Germinal center (tissue), 1 donor: ENCODE data around the gene USP13.
A peak's percentile ranks its signal among the peaks of the same experiment; 100 is the strongest.

Experiments
- DNase-seq: peaks from one replicate; pipeline ENCODE4 v3.0.0; 2012; ENCODE audit warnings: mixed read lengths, low spot score

Gene USP13

DNA sequence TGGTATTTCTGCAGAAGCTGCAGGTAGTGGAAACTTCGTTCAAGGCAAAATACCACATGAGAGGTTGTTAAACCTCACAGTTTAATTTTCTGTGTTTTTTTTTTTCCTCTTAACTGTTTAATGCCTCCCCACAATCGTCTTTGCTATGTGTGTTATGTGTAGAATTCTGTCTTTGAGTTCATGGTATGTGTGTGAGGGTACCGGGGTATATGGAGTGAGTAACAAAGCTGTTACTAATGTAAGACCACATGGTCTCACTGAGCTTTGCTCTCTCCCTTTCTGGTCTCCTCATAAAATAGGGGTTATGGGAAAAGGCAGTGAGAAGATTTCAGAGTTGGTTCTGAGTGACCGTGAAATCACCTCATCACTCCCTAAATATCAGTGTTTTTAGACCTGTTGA is 143.6 kb downstream of the USP13 start:
- DNase-seq = no peak

- no peak for DNase-seq
These were observed 144.4 kb downstream of the USP13 start for GRCh38 chr3:179797192-179797591.

- DNase-seq = no peak
These were observed 148.4 kb downstream of the USP13 start for GRCh38 chr3:179801263-179801662.

DNA sequence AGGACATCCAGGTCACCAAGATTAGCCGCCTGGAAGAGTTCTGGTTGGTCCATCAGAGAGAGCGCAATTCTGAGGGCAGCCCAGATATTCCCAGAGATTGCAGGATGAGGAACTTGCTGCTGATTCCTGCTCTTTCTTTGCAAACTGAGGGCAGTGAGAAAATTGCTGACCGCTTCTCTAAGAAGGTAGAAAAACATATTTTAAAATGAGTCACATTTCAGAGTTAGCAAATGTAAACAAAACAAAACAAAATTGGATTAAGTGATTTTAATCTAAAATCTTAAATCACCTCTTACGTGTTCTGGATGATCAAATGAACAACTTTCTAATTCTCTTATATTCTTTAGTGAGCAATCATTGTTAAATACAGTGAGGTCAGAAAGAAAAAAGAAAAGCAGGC is 149.0 kb downstream of the USP13 start:
- no peak for DNase-seq

- no peak for DNase-seq
These were observed 153.3 kb downstream of the USP13 start for GRCh38 chr3:179806177-179806576.

DNA sequence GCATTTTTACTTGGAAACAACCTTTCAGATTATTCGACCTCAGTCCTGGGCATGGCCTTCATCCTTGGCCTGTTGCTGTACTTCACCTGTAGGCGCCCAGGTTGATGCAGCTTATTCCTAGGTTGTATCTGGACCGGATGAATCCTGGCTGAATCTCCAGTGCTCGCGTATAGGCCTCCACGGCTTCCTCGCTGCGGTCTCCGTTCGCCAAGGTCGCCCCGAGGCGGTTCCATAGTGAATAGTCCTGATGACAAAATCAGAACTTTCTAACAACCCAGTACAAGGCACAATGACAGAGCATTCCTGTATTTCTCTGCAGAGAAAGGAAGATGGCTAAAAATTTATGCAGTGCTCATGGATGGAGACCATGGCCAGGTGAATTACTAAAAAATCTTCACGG is 154.7 kb downstream of the USP13 start:
- no peak for DNase-seq

GRCh38 chr3:179809639-179810038 is 156.8 kb downstream of the USP13 start:
- DNase-seq = no peak

DNA sequence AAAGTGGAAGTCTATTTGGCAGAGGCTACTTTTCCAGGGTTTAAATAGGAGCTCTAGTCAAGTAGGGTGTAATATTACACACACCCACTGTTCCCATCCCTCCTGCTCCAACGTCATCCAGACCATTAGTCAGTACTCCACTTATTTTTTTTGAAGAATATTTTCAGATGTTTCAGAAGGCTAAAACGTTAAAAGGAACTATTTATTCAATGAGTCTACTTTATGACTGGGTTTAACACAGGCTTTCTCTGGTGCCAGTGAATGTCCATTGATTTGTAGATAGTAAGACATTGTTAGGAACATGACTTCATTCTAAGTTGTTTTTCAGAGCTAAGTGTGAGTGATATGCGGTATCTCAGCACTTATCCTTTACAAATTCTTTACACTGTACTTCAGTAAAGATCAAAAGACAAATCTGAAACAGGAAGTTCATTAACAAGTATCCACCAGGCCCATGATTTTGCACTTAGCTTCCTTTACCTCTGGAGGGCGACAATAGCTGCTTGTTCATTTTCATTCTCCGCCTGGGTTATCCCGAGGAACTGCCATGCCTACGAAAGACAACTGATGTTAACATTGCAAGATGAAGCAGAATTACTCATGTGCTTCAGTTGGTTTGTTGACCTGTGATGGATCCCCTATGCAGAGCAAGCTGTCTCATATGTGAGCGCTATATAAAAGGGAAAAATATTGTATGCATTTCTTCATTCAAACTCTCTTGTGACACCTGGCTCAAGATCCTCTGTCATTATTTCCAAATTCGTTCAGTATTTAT is 158.7 kb downstream of the USP13 start:
- peak; percentile 27 for DNase-seq

GRCh38 chr3:179812096-179812382 is 159.2 kb downstream of the USP13 start:
- DNase-seq = no peak

GRCh38 chr3:179819379-179819778 is 166.5 kb downstream of the USP13 start:
- DNase-seq = no peak

DNA sequence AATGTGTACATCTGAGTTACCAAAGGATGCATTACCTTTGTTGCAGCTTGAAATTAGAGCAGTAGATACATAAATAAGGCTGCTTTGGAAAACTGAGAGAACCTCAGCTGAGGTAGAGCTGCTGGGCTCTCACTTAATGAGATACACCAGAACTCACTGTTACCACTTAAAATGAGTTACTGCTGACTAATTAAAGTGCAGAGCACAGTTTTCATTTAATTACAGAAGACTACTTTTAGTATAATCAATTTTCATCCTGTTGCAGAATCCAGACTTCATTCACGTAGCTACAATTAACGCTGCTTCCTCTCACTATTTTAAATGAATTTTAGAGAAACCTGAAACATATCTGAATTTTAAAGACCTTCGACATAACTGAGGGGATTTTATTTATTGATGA is 169.5 kb downstream of the USP13 start:
- no peak for DNase-seq

DNA sequence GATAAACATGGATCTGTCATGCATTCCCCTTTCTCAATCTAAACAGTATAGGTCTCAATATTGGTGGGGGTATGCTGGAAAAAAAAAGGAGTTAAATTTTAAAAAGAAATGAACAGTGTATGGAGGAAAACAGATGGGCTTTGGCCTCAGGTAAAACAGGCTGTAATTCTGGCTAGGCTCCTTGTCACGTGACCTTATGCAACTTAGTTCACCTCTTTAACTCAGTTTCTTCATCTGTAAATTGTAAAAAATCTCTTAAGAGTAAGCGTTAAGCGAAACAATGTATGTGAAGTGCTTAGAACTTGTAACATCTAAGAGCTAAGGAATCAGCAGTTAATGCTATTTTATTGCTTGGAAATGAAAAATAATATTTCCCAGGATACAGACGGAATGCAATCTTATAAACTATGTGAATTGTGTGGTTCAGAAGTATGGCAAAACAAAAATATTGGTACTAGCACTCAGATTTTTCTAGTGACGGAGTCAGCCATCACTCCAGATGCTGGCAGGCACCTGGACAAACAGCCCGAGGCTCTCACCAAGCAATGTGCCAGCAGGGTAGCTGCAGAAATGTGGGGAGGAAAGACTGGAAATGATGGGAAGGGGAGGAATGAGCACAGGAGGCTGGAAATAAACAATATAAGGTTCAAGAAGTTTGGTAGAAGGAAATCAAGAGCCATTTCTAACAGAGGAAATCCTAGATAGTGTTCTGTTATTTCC is 172.8 kb downstream of the USP13 start:
- DNase-seq = no peak

- DNase-seq = no peak
These were observed 173.4 kb downstream of the USP13 start for GRCh38 chr3:179826247-179826637.

- no peak for DNase-seq
These were observed 175.9 kb downstream of the USP13 start for GRCh38 chr3:179828738-179829137.

DNA sequence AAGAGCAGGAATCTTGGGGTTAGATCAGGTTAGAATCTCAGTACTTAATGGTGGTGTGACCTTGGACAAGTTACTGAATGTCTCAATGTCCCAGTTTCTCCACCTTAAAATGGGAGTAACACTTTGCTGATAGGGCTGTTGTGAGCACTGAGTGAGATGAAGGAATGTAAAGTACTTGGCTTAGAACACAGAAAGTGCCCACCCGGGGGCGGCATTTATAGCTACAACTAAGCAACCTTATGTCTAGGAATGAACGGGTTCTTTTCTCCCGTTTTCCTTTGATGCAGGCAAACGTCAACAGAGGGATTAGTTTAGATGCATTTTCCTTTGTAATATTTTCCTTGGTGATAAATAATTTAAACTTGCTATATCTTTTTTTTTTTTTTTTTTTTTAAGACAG is 176.6 kb downstream of the USP13 start:
- DNase-seq = no peak

DNA sequence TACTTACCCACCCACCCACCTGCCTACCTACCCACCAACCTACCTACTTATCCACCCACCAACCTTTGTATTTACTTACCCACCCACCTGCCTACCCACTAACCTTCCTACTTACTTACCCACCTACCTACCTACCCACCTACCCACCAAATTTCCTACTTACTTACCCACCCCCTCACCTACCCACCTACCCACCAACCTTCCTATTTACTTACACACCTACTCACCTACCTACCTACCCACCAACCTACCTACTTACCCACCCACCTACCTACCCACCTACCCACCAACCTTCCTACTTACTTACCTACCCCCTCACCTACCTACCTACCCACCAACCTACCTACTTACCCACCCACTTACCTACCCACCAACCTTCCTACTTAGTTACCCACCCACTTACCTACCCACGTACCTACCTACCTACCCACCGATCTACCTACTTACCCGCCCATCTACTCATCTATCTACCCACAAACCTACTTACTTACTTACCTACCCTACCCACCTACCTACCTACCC is 179.6 kb downstream of the USP13 start:
- DNase-seq = no peak

- no peak for DNase-seq
These were observed 180.5 kb downstream of the USP13 start for GRCh38 chr3:179833294-179833693.

- no peak for DNase-seq
These were observed 184.5 kb downstream of the USP13 start for GRCh38 chr3:179837374-179837773.
